Caco-2 (cell line): Measurements from ENCODE around the gene MEX3C. TPM values are rescaled to one million over a fixed set of nuclear protein-coding genes. Genes with fewer than 3 reads are reported as not detected.

Experiments used
- Bru-seq: library from RNA; stranded (reverse); fragments of 400-500 nt; gene quantifications from one replicate; lab custom pipeline; 2021; lab: Mats Ljungman, UMichigan
- BruChase-seq, 2 experiments: library from RNA; stranded (reverse); fragments of 400-500 nt; gene quantifications; one replicate each; lab custom pipeline; 2021; lab: Mats Ljungman, UMichigan
- BruUV-seq: library from RNA; stranded (reverse); fragments of 400-500 nt; replicated peaks from 2 replicates; lab custom pipeline; 2021; lab: Mats Ljungman, UMichigan
- CTCF ChIA-PET: fragments of 300-600 bp; sonication (Branson Sonifier 250); formaldehyde crosslinking; loops from one replicate; lab custom pipeline; 2022; ENCODE audit warnings: antibody characterized with exemption; lab: Charles Lee
- POLR2A ChIA-PET: fragments of 300-600 bp; sonication (Branson Sonifier 250); formaldehyde crosslinking; loops from one replicate; lab custom pipeline; 2022; ENCODE audit warnings: antibody characterized with exemption; lab: Charles Lee
- DNase-seq, 2 experiments: peaks; one replicate each; pipeline versions ENCODE4 v3.0.0 to v3.0.0-alpha.2; 2020 to 2022
- H3K27me3 ChIP-seq: replicated peaks from 2 replicates; pipeline ENCODE4 v1.6.0; 2011; ENCODE audit warnings: low read length; ENCODE audit not compliant: control insufficient read depth, insufficient read depth
- H3K36me3 ChIP-seq: 2 replicates; pipeline ENCODE4 v1.5.1; 2011; ENCODE audit warnings: low read length; ENCODE audit not compliant: control insufficient read depth, insufficient read depth
- H3K4me1 ChIP-seq: fragments of 250-450 bp; sonication (Bioruptor Pico); 2 replicates; pipeline ENCODE4 v1.5.1; 2020; ENCODE audit warnings: mild to moderate bottlenecking
- H3K4me3 ChIP-seq: 2 replicates; pipeline ENCODE4 v1.5.1; 2011; ENCODE audit warnings: low read depth, mild to moderate bottlenecking, control low read depth, low read length
- H3K9me3 ChIP-seq: fragments of 250-450 bp; sonication (Bioruptor Pico); 2 replicates; pipeline ENCODE4 v1.5.1; 2020; ENCODE audit warnings: mild to moderate bottlenecking, moderate library complexity
- H3K27ac Mint-ChIP-seq: one replicate; pipeline ENCODE4 v1.8.0; 2022; ENCODE audit warnings: mixed read lengths; ENCODE audit not compliant: unreplicated experiment
- H3K27me3 Mint-ChIP-seq: one replicate; pipeline ENCODE4 v1.8.0; 2022; ENCODE audit warnings: mixed read lengths; ENCODE audit not compliant: insufficient read depth, unreplicated experiment
- H3K36me3 Mint-ChIP-seq: one replicate; pipeline ENCODE4 v1.8.0; 2022; ENCODE audit warnings: mild to moderate bottlenecking, mixed read lengths; ENCODE audit not compliant: insufficient read depth, unreplicated experiment
- H3K4me1 Mint-ChIP-seq: one replicate; pipeline ENCODE4 v1.8.0; 2022; ENCODE audit warnings: low read depth, mixed read lengths; ENCODE audit not compliant: unreplicated experiment
- H3K4me3 Mint-ChIP-seq: one replicate; pipeline ENCODE4 v1.8.0; 2022; ENCODE audit warnings: mild to moderate bottlenecking, moderate library complexity, mixed read lengths; ENCODE audit not compliant: unreplicated experiment
- H3K9me3 Mint-ChIP-seq: one replicate; pipeline ENCODE4 v1.8.0; 2022; ENCODE audit warnings: mixed read lengths; ENCODE audit not compliant: unreplicated experiment
- CTCF ChIP-seq, 2 experiments: fragments of 200-600 bp in 1 of 2; IDR thresholded peaks; 1 replicate in 1 of 2; 2 replicates in 1 of 2; pipeline versions ENCODE4 v1.5.1 to v1.8.0; 2011 to 2022; ENCODE audit warnings: antibody characterized with exemption in 1 of 2, control low read depth in 1 of 2, inconsistent platforms in 1 of 2, low read depth in 1 of 2, low read length in 1 of 2, mild to moderate bottlenecking in 1 of 2, moderate library complexity in 1 of 2; ENCODE audit not compliant: insufficient read depth in 1 of 2, severe bottlenecking in 1 of 2, unreplicated experiment in 1 of 2
- intact Hi-C: fragments of 100-400 bp; cut with micrococcal nuclease; formaldehyde crosslinking; loops from one replicate; pipeline ENCODE4 v1.10.0; 2022; ENCODE audit not compliant: unreplicated experiment
- long read RNA-seq: library from polyadenylated mRNA; stranded (forward); transcript quantifications from one replicate; pipeline ENCODE4 v2.0.0, GENCODE V29; 2022
- total RNA-seq: library from RNA; stranded (reverse); gene quantifications from 2 replicates; pipeline ENCODE4 v1.2.3, GENCODE V29; 2022

MEX3C gene
- 44.8 and 47.0 TPM in 2 replicates for total RNA-seq
- percentile 93 among the genes with signal in this experiment for Bru-seq, nascent RNA
- percentile 95 among the genes with signal in this experiment for BruChase-seq, experiment 1, labeled RNA remaining after a 2-hour chase
- BruChase-seq, experiment 2, labeled RNA remaining after a 6-hour chase, result percentile 83 among the genes with signal in this experiment
- long read RNA-seq, partial matches to known transcripts, result 0 of 5 reads
- long read RNA-seq, other reads (novel, unspliced or antisense), result 3 of 5 reads

GRCh38 chr18:51197661-51198424 is at the start of gene MEX3C:
MEX3C (minus strand) TSS chr18:51197681; CDS start chr18:51197320, 361 bp downstream.
- BruUV-seq, result no TSS peak
- Histone ChIP-seq H3K9me3 (no peaks in the 10 kb centered on the region), H3K36me3 (no peaks in the 10 kb centered on the region), H3K27me3 (no peaks in the 10 kb centered on the region), H3K4me3 (peak within 1 kb of the TSS; percentile 57), H3K4me1 (no peaks in the 10 kb centered on the region)
- DNase-seq, result peak; percentile 94 to 96
- Mint-ChIP-seq H3K4me1 (peaks cover 7% of the 10 kb centered on the region), H3K9me3 (no peaks in the 10 kb centered on the region), H3K4me3 (peak within 1 kb of the TSS; percentile 89), H3K27me3 (no peaks in the 10 kb centered on the region), H3K36me3 (peaks cover 9% of the 10 kb centered on the region), H3K27ac (peak within 1 kb of the TSS; percentile 97)
- intact Hi-C loops, result loop anchor here (1.0 to 5.0 kb wide), 4 partner anchors 38 to 339 kb away; no protein-coding TSS in a partner anchor
- peak in 1 of 2 experiments; percentile 10 for TF ChIP-seq CTCF (IDR thresholded peaks at IDR 0.05; ENCODE audit: insufficient read depth in 1 of 2, low read depth in 1 of 2, low read length in 1 of 2, severe bottlenecking in 1 of 2, unreplicated experiment in 1 of 2)
- ChIA-PET CTCF (interaction anchor here (0.6 to 1.2 kb wide), 4 partner anchors 13 to 423 kb away, joined by 3 to 4 read pairs (median 3); no protein-coding TSS in a partner anchor), POLR2A (interaction anchor here (0.5 to 0.9 kb wide), 5 partner anchors 8 to 273 kb away, joined by 3 to 6 read pairs (median 3); no protein-coding TSS in a partner anchor)

GRCh38 chr18:51241226-51241625 is 43.7 kb upstream of the MEX3C start:
- Mint-ChIP-seq H3K27me3 (no peaks in the 10 kb centered on the region), H3K4me3 (no peak overlapping the region), H3K4me1 (peaks cover 19% of the 10 kb centered on the region), H3K27ac (no peak overlapping the region), H3K36me3 (no peaks in the 10 kb centered on the region), H3K9me3 (no peaks in the 10 kb centered on the region)
- no TSS peak for BruUV-seq
- ChIA-PET CTCF (no interaction called here), POLR2A (no interaction called here)
- H3K4me1 ChIP-seq, result peaks cover 9% of the 10 kb centered on the region
- intact Hi-C loops, result no loop called here
- H3K36me3 ChIP-seq, result no peaks in the 10 kb centered on the region
- DNase-seq, result no peak
- H3K9me3 ChIP-seq, result no peaks in the 10 kb centered on the region
- no peaks in the 10 kb centered on the region for H3K27me3 ChIP-seq
- H3K4me3 ChIP-seq, result no peak overlapping the region
- no peak for TF ChIP-seq CTCF (IDR thresholded peaks at IDR 0.05; ENCODE audit: insufficient read depth in 1 of 2, low read depth in 1 of 2, low read length in 1 of 2, severe bottlenecking in 1 of 2, unreplicated experiment in 1 of 2)

- Mint-ChIP-seq H3K4me1 (peaks cover 23% of the 10 kb centered on the region), H3K9me3 (no peaks in the 10 kb centered on the region), H3K4me3 (no peak overlapping the region), H3K36me3 (no peaks in the 10 kb centered on the region), H3K27ac (no peak overlapping the region), H3K27me3 (no peaks in the 10 kb centered on the region)
- peak; percentile 60 to 68 for DNase-seq
- Histone ChIP-seq H3K27me3 (no peaks in the 10 kb centered on the region), H3K4me3 (no peak overlapping the region), H3K9me3 (no peaks in the 10 kb centered on the region), H3K36me3 (no peaks in the 10 kb centered on the region), H3K4me1 (peaks cover 18% of the 10 kb centered on the region)
- intact Hi-C loops, result loop anchor here (1.0 to 10.0 kb wide), 3 partner anchors 38 to 149 kb away; no protein-coding TSS in a partner anchor
- TF ChIP-seq CTCF (IDR thresholded peaks at IDR 0.05; ENCODE audit: insufficient read depth in 1 of 2, low read depth in 1 of 2, low read length in 1 of 2, severe bottlenecking in 1 of 2, unreplicated experiment in 1 of 2), result no peak
- ChIA-PET CTCF (no interaction called here), POLR2A (no interaction called here)
- no TSS peak for BruUV-seq
Measured at GRCh38 chr18:51236225-51236624, 38.7 kb upstream of the MEX3C start.
